SK-N-SH treated with all-trans-retinoic acid at 6 μM for 48 hours (cell line): ENCODE results near the gene RAB14.

ENCODE experiments used
- RARB ChIP-seq: fragments of 250-450 bp; sonication (Bioruptor Pico); IDR thresholded peaks from 2 replicates; pipeline ENCODE4 v1.8.0; 2021; ENCODE audit warnings: mild to moderate bottlenecking, moderate library complexity
- SNAI2 ChIP-seq: fragments of 250-450 bp; sonication (Bioruptor Pico); IDR thresholded peaks from 2 replicates; pipeline ENCODE4 v1.5.0; 2020; ENCODE audit warnings: mild to moderate bottlenecking, moderate library complexity
- TCF4 ChIP-seq: fragments of 250-450 bp; sonication (Bioruptor Pico); IDR thresholded peaks from 2 replicates; pipeline ENCODE4 v1.8.0; 2021; ENCODE audit warnings: mild to moderate bottlenecking, moderate library complexity, borderline replicate concordance
- TSHZ2 ChIP-seq: fragments of 250-450 bp; sonication (Bioruptor Pico); IDR thresholded peaks from 2 replicates; pipeline ENCODE4 v1.5.0; 2020; ENCODE audit warnings: mild to moderate bottlenecking, moderate library complexity
- ZFP30 ChIP-seq: fragments of 450-650 bp; formaldehyde crosslinking; IDR thresholded peaks from 2 replicates; pipeline ENCODE4 v1.5.0; 2022; ENCODE audit warnings: mild to moderate bottlenecking, moderate library complexity
- ZNF8 ChIP-seq: fragments of 450-650 bp; formaldehyde crosslinking; IDR thresholded peaks from 2 replicates; pipeline ENCODE4 v1.5.0; 2020; ENCODE audit warnings: mild to moderate bottlenecking, moderate library complexity

- TF ChIP-seq ZFP30 (CRISPR knock-in tag): no peak
- no peak for TF ChIP-seq RARB (CRISPR knock-in tag)
- no peak for TF ChIP-seq TSHZ2 (CRISPR knock-in tag)
- TF ChIP-seq SNAI2 (CRISPR knock-in tag): no peak
- no peak for TF ChIP-seq TCF4 (CRISPR knock-in tag)
- TF ChIP-seq ZNF8 (CRISPR knock-in tag): no peak
Observed at GRCh38 chr9:121168052-121168451, 33.6 kb downstream of the RAB14 start.
